HG03469 (cell line): ENCODE results near the gene NUP214.
"Not testable (repeated sequence)": the region's sequence is repeated elsewhere in the genome, so short reads cannot be mapped to it uniquely, and the experiment has no call there.

ENCODE experiments used
- ATAC-seq: cut with Tn5 transposase; IDR thresholded peaks from one replicate; pipeline ENCODE4 v1.9.1; 2021; ENCODE audit warnings: mild to moderate bottlenecking, moderate library complexity, moderate number of reproducible peaks; ENCODE audit not compliant: unreplicated experiment

The NUP214 gene

DNA sequence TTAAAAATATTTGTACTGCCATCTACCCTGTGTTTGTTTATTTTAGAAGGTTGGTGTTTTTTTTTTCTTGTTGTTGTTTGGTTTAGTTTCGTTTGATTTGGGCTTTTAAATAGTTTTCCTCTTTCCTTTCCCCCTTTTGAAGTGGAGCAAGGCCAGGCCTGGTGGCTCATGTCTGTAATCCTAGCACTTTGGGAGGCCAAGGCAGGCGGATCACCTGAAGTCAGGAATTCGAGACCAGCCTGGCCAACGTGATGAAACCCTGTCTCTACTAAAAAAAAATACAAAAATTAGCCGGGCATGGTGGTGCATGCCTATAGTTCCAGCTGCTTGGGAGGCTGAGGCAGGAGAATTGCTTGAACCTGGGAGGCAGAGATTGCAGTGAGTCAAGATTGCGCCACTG, 65.6 kb downstream of the NUP214 start:
- not testable (repeated sequence) for ATAC-seq

- ATAC-seq: no peak
These were observed 66.5 kb downstream of the NUP214 start for GRCh38 chr9:131191857-131192256.

- ATAC-seq: no peak
These were observed 67.7 kb downstream of the NUP214 start for GRCh38 chr9:131193051-131193450.

DNA sequence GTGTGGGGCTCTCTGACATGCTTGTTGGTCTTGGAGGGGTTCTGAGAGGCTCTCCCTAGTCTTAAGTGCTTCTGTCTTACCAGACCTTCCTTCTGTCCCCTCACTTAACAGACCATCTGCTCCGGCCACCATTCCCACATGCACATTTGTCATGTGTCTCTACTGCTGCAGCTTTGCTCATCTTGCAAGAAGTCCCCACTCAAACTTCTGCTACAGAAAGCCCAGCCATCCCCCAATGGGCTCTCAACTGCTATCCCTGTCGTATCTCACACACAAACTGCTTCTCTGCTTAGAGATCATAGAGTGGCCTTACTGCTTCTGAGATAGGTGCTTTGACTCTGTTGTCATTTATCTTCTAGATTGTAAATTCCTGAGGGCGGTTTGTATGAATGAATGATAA, 69.4 kb downstream of the NUP214 start:
- ATAC-seq: no peak

- no peak for ATAC-seq
These were observed 72.0 kb downstream of the NUP214 start for GRCh38 chr9:131197160-131197911.

GRCh38 chr9:131198041-131198715, 72.8 kb downstream of the NUP214 start:
- no peak for ATAC-seq

DNA sequence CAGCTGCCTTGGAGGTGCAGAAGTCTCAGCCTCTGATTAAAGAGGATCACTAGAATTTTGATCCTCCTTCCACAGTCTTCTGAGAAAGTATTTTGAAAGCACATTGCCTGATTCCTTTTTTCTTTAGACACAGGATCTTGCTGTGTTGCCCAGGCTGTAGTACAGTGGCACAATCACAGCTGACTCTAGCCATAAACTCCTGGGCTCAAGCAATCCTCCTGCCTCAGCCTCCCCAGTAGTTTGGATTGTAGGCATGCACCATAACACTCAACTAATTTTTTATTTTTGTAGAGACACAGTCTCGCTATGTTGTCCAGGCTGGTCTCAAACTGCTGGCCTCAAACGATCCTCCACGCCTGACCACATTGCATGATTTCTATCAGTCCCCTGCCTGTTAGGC, 76.5 kb downstream of the NUP214 start:
- ATAC-seq: no peak

DNA sequence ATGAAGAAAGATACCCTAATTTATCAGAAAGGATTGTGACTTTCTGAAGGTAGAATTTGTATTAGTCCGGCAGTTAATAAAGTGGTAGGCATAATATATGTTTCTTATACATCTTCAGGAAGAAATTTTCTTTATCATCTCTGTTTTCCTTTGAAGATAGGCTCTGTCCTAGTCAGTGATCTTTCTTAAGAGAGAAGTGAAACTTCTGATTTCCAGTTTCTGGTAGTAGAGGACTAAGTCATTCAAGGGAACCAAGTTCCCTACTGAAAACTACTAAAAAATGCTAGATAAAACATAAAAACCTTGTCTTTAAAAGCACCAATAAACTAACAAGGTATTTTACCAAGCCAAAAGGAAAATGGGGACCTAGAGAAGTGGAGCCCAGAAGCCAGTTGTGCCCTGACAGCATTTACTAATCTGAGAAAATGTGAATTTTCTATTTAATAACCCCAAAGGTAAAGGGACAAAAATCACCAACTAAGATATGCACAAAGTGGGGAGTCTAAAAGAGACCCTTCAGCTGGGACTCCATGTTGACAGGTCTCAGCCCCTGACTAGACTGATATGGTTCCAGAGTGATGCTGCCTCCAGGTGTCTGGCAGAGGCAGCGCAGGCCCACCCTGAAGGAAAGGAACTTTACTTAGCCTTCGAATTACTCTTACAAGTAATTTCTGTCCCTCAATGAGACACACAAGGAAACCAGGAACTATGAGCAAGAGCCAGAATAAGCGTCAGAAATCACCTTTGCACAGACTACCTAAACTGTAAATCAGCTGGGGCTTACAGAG, 78.2 kb downstream of the NUP214 start:
- no peak for ATAC-seq

- ATAC-seq: no peak
These were observed 78.9 kb downstream of the NUP214 start for GRCh38 chr9:131204285-131204684.

GRCh38 chr9:131206495-131206894, 81.1 kb downstream of the NUP214 start:
- no peak for ATAC-seq

DNA sequence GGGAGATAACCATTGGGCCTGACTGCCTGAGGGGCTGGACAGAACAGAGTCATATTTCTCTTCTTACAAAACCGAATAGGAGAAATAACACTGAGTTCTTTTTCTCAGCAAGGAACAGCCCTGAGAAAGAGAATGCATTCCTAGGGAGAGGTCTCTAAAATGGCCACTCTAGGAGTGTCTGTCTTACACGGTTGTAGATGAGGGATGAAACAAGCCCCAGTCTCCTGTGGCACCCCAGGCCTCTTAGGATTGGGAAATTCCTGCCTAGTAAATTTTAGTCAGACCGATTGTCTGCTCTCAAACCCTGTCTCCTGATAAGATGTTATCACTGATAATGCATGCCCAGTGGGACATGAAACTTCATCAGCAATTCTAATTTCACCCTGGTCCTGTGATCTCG, 86.5 kb downstream of the NUP214 start:
- not testable (repeated sequence) for ATAC-seq

DNA sequence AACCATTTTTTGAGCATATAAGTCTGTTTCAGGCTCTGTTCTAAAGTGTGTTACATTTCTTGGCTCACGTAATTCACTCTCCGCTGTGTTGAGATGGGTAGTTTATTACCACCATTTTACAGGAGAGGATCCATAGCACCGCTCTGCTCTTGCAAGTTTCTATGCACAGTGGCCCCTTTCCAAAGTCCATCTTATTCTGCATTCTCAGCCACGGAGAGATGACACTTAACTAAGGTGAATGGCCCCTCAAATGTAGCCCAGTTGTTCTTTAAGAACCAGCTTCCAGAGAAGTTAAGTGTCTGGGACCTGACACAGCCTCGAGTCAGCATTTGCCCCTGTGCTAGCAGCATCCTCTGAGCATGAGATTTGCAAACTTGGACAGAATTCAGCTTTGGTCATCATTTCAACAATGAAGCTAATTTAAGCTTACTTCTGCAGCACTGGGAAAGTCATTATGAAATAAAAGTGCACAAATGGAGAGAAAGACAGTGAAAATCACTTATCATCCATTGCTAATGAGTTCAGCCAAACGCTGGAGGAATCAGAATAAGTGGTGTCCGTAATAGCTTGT, 89.0 kb downstream of the NUP214 start:
- ATAC-seq: no peak

DNA sequence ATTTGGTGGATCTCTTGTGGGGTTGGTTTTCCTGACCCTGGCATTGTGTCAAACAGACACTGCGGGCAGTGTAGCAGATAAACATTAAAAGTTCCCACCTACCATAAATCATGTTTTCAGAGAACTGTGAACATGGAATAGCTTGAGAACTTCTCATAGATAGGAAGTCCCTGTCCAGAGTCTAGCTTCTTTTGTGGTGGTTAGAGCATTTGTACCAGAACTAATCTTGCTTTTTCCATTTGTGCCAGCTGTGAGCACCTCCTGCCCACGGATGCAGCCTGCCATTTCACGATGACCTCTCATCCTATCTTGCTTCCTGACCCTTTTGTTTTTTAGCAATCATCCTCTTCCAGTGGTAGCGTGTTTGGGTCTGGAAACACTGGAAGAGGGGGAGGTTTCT, 89.5 kb downstream of the NUP214 start:
- ATAC-seq: no peak

GRCh38 chr9:131216806-131217205, 91.4 kb downstream of the NUP214 start:
- ATAC-seq: no peak

- ATAC-seq: no peak
These were observed 92.1 kb downstream of the NUP214 start for GRCh38 chr9:131217331-131218031.

GRCh38 chr9:131218370-131218769, 93.0 kb downstream of the NUP214 start:
- no peak for ATAC-seq

DNA sequence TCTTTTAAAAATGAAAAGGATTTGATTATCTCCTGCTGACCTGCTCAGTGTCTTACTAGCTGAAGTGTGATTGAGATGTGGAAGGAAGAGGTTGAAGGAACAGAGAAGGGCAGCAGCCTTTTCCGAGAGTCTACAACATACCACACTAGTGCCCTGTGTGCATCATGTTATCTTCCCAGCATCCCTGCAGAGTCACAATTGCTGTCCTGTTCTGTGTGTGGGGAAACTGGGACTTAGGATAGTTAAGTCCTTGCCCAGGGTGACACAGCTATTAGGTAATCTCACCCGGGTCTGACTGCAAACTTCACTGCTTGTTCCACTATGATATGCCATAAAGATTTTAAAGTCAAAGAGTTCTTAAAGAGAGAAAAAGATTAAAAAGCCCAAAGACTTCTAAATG, 95.1 kb downstream of the NUP214 start:
- no peak for ATAC-seq

GRCh38 chr9:131222460-131222859, 97.1 kb downstream of the NUP214 start:
- ATAC-seq: no peak

DNA sequence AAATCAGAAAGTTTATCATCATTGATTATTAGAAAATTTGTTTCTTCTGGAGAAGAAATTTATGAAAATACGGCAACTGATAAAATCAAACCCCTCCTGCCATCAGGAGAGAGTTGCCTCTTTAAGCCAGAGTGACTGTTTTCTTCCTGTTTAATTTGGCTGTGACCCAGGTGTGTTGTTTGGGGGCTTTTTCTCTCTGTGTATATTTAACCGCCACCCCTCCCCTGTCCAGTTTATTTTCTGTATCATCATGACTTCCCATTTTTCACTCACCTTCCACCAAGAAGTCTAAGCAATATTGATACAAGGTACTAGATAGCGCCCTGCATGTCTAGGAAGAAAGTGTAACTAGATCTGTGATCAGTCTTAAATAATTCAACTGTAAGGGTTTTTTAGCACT, 100.8 kb downstream of the NUP214 start:
- no peak for ATAC-seq

- no peak for ATAC-seq
These were observed 101.9 kb downstream of the NUP214 start for GRCh38 chr9:131227112-131227958.
